ENCODE measurements around the gene GPR161. TPM values are rescaled to one million over a fixed set of nuclear protein-coding genes. Genes with fewer than 3 reads are reported as not detected.

Gene GPR161
- total RNA-seq, 6 experiments from 2014 or later: 9.3 to 14.5 (median 13.2) TPM

GRCh38 chr1:168085401-168085872, 51.3 kb downstream of the GPR161 start:
- Mint-ChIP-seq H3K4me1 (ENCODE audit: low read depth) (peaks cover 34% of the 10 kb centered on the region), H3K4me3 (no peak overlapping the region), H3K27me3 (ENCODE audit: insufficient read depth) (peaks cover 5% of the 10 kb centered on the region), H3K36me3 (ENCODE audit: low read depth) (peaks cover 4% of the 10 kb centered on the region), H3K27ac (no peak overlapping the region), H3K9me3 (no peaks in the 10 kb centered on the region)
- no peak for DNase-seq
- TF ChIP-seq CTCF (IDR thresholded peaks at IDR 0.05): no peak

GRCh38 chr1:168084396-168085231, 52.1 kb downstream of the GPR161 start:
- Mint-ChIP-seq H3K4me1 (ENCODE audit: low read depth) (peaks cover 41% of the 10 kb centered on the region), H3K27me3 (ENCODE audit: insufficient read depth) (peaks cover 5% of the 10 kb centered on the region)
- TF ChIP-seq CTCF (IDR thresholded peaks at IDR 0.05): peak; percentile 97

GRCh38 chr1:168083456-168084325, 53.0 kb downstream of the GPR161 start:
- no peak for DNase-seq
- Mint-ChIP-seq H3K4me3 (no peak overlapping the region), H3K4me1 (ENCODE audit: low read depth) (peaks cover 41% of the 10 kb centered on the region), H3K36me3 (ENCODE audit: low read depth) (peaks cover 4% of the 10 kb centered on the region), H3K27ac (peak overlapping the region; percentile 10; the same call in 1 of the 2 replicates), H3K27me3 (ENCODE audit: insufficient read depth) (peaks cover 4% of the 10 kb centered on the region), H3K9me3 (no peaks in the 10 kb centered on the region)
- TF ChIP-seq CTCF (IDR thresholded peaks at IDR 0.05): no peak

More at GRCh38 chr1:168084396-168085231, 52.1 kb downstream of the GPR161 start:
- no peaks in the 10 kb centered on the region for H3K9me3 Mint-ChIP-seq
- no peak overlapping the region for H3K4me3 Mint-ChIP-seq
- no peak for DNase-seq
- H3K36me3 Mint-ChIP-seq (ENCODE audit: low read depth): peaks cover 4% of the 10 kb centered on the region
- H3K27ac Mint-ChIP-seq: peak overlapping the region; percentile 24; the same call in 1 of the 2 replicates

- H3K27ac Mint-ChIP-seq: peak overlapping the region; percentile 97
- H3K36me3 Mint-ChIP-seq (ENCODE audit: low read depth): peaks cover 4% of the 10 kb centered on the region
- DNase-seq: peak; percentile 75
- H3K4me1 Mint-ChIP-seq (ENCODE audit: low read depth): peaks cover 40% of the 10 kb centered on the region
- peaks cover 4% of the 10 kb centered on the region for H3K27me3 Mint-ChIP-seq (ENCODE audit: insufficient read depth)
- TF ChIP-seq CTCF (IDR thresholded peaks at IDR 0.05): peak; percentile 89
- H3K4me3 Mint-ChIP-seq: peak overlapping the region; percentile 47
- no peaks in the 10 kb centered on the region for H3K9me3 Mint-ChIP-seq
Measured at GRCh38 chr1:168082008-168082876, 54.5 kb downstream of the GPR161 start.

All from HFFc6 (cell line).